RPMI8226 (cell line): ENCODE data around the gene CPPED1.
A peak's percentile ranks its signal among the peaks of the same experiment; 100 is the strongest.

Source experiments
- DNase-seq: peaks from one replicate; pipeline ENCODE4 v3.0.0-alpha.2; 2015

The CPPED1 gene

GRCh38 chr16:12629271-12629670, 174.4 kb downstream of the CPPED1 start:
- DNase-seq, result no peak

GRCh38 chr16:12628536-12628935, 175.2 kb downstream of the CPPED1 start:
- DNase-seq, result no peak

- DNase-seq, result no peak
Observed at GRCh38 chr16:12627394-12627793, 176.3 kb downstream of the CPPED1 start.

GRCh38 chr16:12626411-12626810, 177.3 kb downstream of the CPPED1 start:
- no peak for DNase-seq

GRCh38 chr16:12625716-12626115, 178.0 kb downstream of the CPPED1 start:
- no peak for DNase-seq

GRCh38 chr16:12625068-12625467, 178.6 kb downstream of the CPPED1 start:
- DNase-seq, result peak; percentile 41

- DNase-seq, result no peak
Observed at GRCh38 chr16:12620150-12620549, 183.5 kb downstream of the CPPED1 start.

GRCh38 chr16:12618515-12618914, 185.2 kb downstream of the CPPED1 start:
- no peak for DNase-seq

GRCh38 chr16:12617401-12617819, 186.3 kb downstream of the CPPED1 start:
- peak; percentile 53 for DNase-seq

- peak; percentile 55 for DNase-seq
Observed at GRCh38 chr16:12614662-12615278, 188.9 kb downstream of the CPPED1 start.

GRCh38 chr16:12613992-12614661, 189.6 kb downstream of the CPPED1 start:
- DNase-seq, result no peak

GRCh38 chr16:12613131-12613991, 190.3 kb downstream of the CPPED1 start:
- DNase-seq, result peak; percentile 78

GRCh38 chr16:12612598-12613101, 191.0 kb downstream of the CPPED1 start:
- DNase-seq, result peak; percentile 42

- DNase-seq, result no peak
Observed at GRCh38 chr16:12611916-12612597, 191.6 kb downstream of the CPPED1 start.

- DNase-seq, result no peak
Observed at GRCh38 chr16:12611006-12611477, 192.6 kb downstream of the CPPED1 start.

GRCh38 chr16:12609937-12610699, 193.6 kb downstream of the CPPED1 start:
- no peak for DNase-seq
